Measurements from ENCODE around the gene OR52E4.

Gene OR52E4

GRCh38 chr11:5833446-5833845, 47.0 kb upstream of the OR52E4 start:
- TF ChIP-seq ZNF561 (tag by site-specific recombination; IDR thresholded peaks at IDR 0.05; ENCODE audit: borderline replicate concordance) (no peak), ZNF19 (tag by site-specific recombination; IDR thresholded peaks at IDR 0.05; ENCODE audit: low read depth) (no peak), KLF10 (tag by site-specific recombination; IDR thresholded peaks at IDR 0.05) (no peak), EGR2 (tag by site-specific recombination; IDR thresholded peaks at IDR 0.05; ENCODE audit: low read depth) (no peak), SP3 (tag by site-specific recombination; IDR thresholded peaks at IDR 0.05) (no peak), HOXD13 (CRISPR knock-in tag; IDR thresholded peaks at IDR 0.05; ENCODE audit: borderline replicate concordance) (no peak), WT1 (tag by site-specific recombination; IDR thresholded peaks at IDR 0.05) (no peak), ZSCAN5A (tag by site-specific recombination; IDR thresholded peaks at IDR 0.05) (no peak), ZNF645 (tag by site-specific recombination; IDR thresholded peaks at IDR 0.05) (no peak), OSR2 (tag by site-specific recombination; IDR thresholded peaks at IDR 0.05) (no peak), ZNF792 (tag by site-specific recombination; IDR thresholded peaks at IDR 0.05) (no peak), ZNF571 (tag by site-specific recombination; IDR thresholded peaks at IDR 0.05) (no peak)
- no peak overlapping the region for H3K4me3 ChIP-seq (ENCODE audit: low read depth, low read length)
- POLR2A ChIA-PET = no interaction called here

GRCh38 chr11:5837695-5838094, 42.7 kb upstream of the OR52E4 start:
- H3K27ac ChIP-seq (ENCODE audit: extremely low read depth, low read depth, low read length) = no peak overlapping the region
- H3K4me1 ChIP-seq (ENCODE audit: control insufficient read depth, insufficient read depth, low read length) = no peaks in the 10 kb centered on the region
- H3K9me3 ChIP-seq (ENCODE audit: control insufficient read depth, insufficient read depth, low read depth, low read length) = no peaks in the 10 kb centered on the region
- no peaks in the 10 kb centered on the region for H3K36me3 ChIP-seq (ENCODE audit: control insufficient read depth in 2 of 2, insufficient read depth in 1 of 2, low read length in 2 of 2)
- H3K4me3 ChIP-seq (ENCODE audit: low read depth, low read length) = no peak overlapping the region
- ChIA-PET CTCF (no interaction called here), POLR2A (no interaction called here)
- TF ChIP-seq SCRT1 (tag by site-specific recombination; IDR thresholded peaks at IDR 0.05; ENCODE audit: borderline replicate concordance) = no peak
- no peak for TF ChIP-seq ZBTB26 (tag by site-specific recombination; optimal IDR thresholded peaks at IDR 0.05)
- TF ChIP-seq ZNF549 (tag by site-specific recombination; IDR thresholded peaks at IDR 0.05) = no peak
- no peak for TF ChIP-seq ZNF169 (tag by site-specific recombination; IDR thresholded peaks at IDR 0.05)
- no peak for TF ChIP-seq ZNF121 (tag by site-specific recombination; IDR thresholded peaks at IDR 0.05)
- no peak for TF ChIP-seq ZNF37A (tag by site-specific recombination; IDR thresholded peaks at IDR 0.05)
- TF ChIP-seq ZNF776 (tag by site-specific recombination; IDR thresholded peaks at IDR 0.05; ENCODE audit: borderline replicate concordance) = no peak
- no peak for TF ChIP-seq ZNF704 (tag by site-specific recombination; IDR thresholded peaks at IDR 0.05)
- TF ChIP-seq ZNF843 (tag by site-specific recombination; IDR thresholded peaks at IDR 0.05) = no peak
- TF ChIP-seq ZNF24 (tag by site-specific recombination; IDR thresholded peaks at IDR 0.05) = no peak
- TF ChIP-seq CTCF (tag by site-specific recombination; IDR thresholded peaks at IDR 0.05) = no peak
- TF ChIP-seq ZNF514 (tag by site-specific recombination; IDR thresholded peaks at IDR 0.05) = no peak
- no peak for TF ChIP-seq ZNF362 (tag by site-specific recombination; IDR thresholded peaks at IDR 0.05)
- TF ChIP-seq ZNF513 (tag by site-specific recombination; IDR thresholded peaks at IDR 0.05) = no peak
- no peak for TF ChIP-seq ZNF350 (tag by site-specific recombination; IDR thresholded peaks at IDR 0.05)

More at GRCh38 chr11:5833446-5833845, 47.0 kb upstream of the OR52E4 start:
- Histone ChIP-seq H3K27ac (ENCODE audit: extremely low read depth, low read depth, low read length) (no peak overlapping the region), H3K36me3 (ENCODE audit: control insufficient read depth in 2 of 2, insufficient read depth in 1 of 2, low read length in 2 of 2) (no peaks in the 10 kb centered on the region), H3K9me3 (ENCODE audit: control insufficient read depth, insufficient read depth, low read depth, low read length) (no peaks in the 10 kb centered on the region), H3K4me1 (ENCODE audit: control insufficient read depth, insufficient read depth, low read length) (no peaks in the 10 kb centered on the region)
- CTCF ChIA-PET = no interaction called here

Measured in HEK293 (cell line).